Left colon (tissue), 2 donors: ENCODE results near the gene ABCG4. TPM values are rescaled to one million over a fixed set of nuclear protein-coding genes. Genes with fewer than 3 reads are reported as not detected.
"Not testable (repeated sequence)": the region's sequence is repeated elsewhere in the genome, so short reads cannot be mapped to it uniquely, and the experiment has no call there.

Source experiments
- ATAC-seq: fragments of 200-7000 bp; cut with Tn5 transposase; one replicate; pipeline ENCODE4 v1.9.1; 2020; ENCODE audit warnings: mild to moderate bottlenecking, moderate library complexity
- DNase-seq, 2 donors: peaks; one replicate each; pipeline ENCODE4 v3.0.0-alpha.2; 2020
- intact Hi-C, 2 donors: fragments of 100-400 bp; cut with DNase I in 1 of 2; cut with micrococcal nuclease in 1 of 2; formaldehyde crosslinking; loops; one replicate each; pipeline versions ENCODE4 v1.11.2 to v1.14.0; 2022; cut with DNase I, micrococcal nuclease
- total RNA-seq, 2 donors: library from RNA; stranded (reverse); fragmentation: NEBNext Ultra II Directional; extraction: Animal tissue kit (Norgen Biotek cat#: 25700); gene quantifications; one replicate each; pipeline ENCODE4 v1.2.1, GENCODE V29; 2021
- donor health status: DM: no; HTN: no; CAD: no.
- donor health status: DM: yes; HTN: yes; CAD: no.

Gene ABCG4
- total RNA-seq, 2 donors from 2014 or later = not detected

DNA sequence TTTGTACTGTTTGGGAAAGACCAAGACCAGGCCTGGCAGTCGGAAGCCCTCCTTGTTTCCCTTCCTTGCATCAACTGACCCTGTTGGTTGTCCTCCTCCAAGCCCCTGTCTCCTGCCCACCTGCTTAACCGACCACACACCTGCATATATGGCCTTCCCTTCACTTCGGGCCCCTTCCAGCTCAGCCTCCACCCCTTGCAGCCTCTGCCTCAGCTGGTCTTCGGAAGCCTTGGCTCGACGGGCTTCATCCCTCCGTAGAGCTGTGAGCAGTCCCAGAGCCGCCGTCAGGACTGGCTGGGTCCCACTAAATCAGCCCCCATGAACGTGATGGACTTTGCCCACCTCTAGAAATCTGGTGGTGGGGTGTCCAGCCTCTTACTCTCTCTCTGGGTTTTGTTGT, 44.8 kb downstream of the ABCG4 start:
- DNase-seq = no peak
- ATAC-seq = no peak
- intact Hi-C loops = loop anchor here in 1 of 2 donors (10.0 kb wide), 1 partner anchor 49 kb away; the partner anchor contains the start of gene ABCG4

- no peak for ATAC-seq
Measured at GRCh38 chr11:119194811-119195440, 46.1 kb downstream of the ABCG4 start.

DNA sequence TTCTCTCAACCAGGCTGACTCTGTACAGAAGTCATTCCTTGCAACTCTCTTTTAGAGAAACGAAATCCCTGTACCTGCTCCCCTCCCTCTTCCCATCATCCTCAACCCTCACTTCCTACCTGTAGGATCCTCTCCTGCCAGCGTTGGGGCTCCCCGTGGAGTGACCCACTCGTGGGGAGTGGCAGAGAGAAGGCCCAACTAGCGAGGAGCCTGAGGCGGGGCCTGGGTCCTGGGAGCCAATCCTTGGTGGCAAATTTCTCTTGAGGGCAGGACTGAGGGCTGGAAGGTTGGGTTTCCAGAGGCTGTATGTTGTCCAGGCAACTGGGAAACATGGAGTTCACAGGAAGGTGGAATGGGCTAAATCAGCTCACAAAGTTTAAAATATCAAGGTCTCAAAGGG, 46.8 kb downstream of the ABCG4 start:
- DNase-seq (peak; percentile 58 to 67), ATAC-seq (peak; percentile 81)
- intact Hi-C loops = loop anchor here in 1 of 2 donors (10.0 kb wide), 1 partner anchor 51 kb away; the partner anchor contains the start of gene ABCG4

More at GRCh38 chr11:119194811-119195440, 46.1 kb downstream of the ABCG4 start:
- no peak for DNase-seq
- intact Hi-C loops = loop anchor here in 1 of 2 donors (10.0 kb wide), 1 partner anchor 50 kb away; the partner anchor contains the start of gene ABCG4

DNA sequence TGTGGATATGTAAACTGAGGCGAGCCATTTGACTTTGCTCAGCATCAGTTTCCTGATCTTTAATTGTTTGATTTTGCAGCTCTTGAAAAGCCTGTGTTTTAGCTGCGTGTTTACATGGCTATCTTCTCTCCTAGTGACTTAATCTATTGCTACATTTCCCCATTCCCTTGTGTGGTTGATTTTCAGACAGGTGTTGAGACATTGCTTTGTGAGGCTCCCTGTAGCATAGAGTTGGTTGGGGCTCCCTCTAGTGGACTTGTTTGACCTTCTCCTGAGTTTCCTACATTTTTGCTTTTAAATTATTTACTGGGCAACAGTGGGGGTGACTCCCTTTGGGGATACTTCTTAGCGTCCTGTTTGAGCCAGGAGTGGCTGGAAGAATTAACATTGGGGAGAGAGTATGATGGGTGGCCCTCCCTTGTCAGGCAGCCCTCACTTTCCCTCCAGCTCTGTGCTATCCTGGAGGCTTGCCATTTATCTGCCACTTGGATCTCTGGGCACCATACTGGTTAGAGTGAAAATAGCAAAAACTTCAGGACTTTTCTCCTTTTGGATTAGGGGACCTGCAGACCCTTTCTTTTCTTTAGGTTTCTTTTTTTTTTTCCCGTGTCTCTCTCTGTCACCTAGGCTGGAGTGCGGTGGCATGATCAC, 48.1 kb downstream of the ABCG4 start:
- peak; percentile 85 for ATAC-seq
- DNase-seq = peak in 1 of 2 donors; percentile 73
- intact Hi-C loops = loop anchor here in 1 of 2 donors (10.0 kb wide), 1 partner anchor 52 kb away; the partner anchor contains the start of gene ABCG4

DNA sequence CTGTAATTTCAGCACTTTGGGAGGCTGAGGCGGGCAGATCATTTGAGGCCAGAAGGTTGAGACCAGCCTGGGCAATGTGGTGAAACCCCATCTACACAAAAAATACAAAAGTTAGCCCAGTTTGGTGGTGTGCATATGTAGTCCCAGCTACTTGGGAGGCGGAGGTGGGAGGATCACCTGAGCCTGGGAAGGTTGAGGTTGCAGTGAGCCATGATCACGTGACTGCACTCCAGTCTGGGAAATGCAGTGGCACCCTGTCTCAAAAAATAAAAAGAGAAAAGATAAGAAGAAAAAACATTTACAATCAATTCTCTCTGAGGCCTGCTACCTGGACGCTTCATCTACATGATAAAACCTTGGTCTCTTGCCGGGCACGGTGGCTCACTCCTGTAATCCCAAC, 50.1 kb downstream of the ABCG4 start:
- DNase-seq (no peak), ATAC-seq (no peak)
- intact Hi-C loops = loop anchor here in 1 of 2 donors (10.0 kb wide), 1 partner anchor 54 kb away; the partner anchor contains the start of gene ABCG4

GRCh38 chr11:119201236-119201635, 52.4 kb downstream of the ABCG4 start:
- ATAC-seq, DNase-seq, intact Hi-C loops: not testable (repeated sequence)

DNA sequence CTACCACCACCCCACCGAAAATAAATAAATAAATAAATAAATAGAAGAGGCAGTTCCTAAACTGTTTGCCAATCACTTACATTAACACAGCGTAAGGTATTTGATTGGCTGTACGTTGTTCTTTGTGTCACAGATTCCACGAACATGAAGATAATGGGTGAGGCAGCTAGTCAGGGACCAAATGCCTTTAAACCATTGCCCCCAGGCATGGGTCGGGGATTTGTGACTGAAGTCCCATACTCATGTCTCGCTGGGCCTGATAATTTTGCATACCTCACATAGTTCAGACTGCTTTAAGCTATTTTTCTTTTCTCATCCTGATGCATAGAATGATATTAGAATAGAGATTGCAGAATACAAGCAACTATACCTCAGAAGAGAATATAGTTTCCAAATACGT, 53.7 kb downstream of the ABCG4 start:
- DNase-seq (no peak), ATAC-seq (no peak)
- intact Hi-C loops = no loop called here

DNA sequence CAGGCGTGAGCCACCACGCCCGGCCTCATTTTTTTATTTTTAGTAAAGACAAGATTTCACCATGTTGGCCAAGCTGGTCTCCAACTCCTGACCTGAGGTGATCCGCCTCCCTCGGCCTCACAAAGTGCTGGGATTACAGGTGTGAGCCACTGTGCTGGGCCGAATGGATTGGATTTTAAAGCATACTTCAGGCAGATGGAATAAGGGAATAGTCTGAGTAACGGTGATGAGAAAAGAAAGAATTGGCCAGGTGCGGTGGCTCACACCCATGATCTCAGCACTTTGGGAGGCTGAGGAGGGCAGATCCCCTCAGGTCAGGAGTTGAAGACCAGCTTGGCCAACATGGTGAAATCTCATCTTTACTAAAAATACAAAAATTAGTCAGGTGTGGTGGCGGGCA, 55.2 kb downstream of the ABCG4 start:
- ATAC-seq = no peak
- DNase-seq = no peak
- intact Hi-C loops = no loop called here

DNA sequence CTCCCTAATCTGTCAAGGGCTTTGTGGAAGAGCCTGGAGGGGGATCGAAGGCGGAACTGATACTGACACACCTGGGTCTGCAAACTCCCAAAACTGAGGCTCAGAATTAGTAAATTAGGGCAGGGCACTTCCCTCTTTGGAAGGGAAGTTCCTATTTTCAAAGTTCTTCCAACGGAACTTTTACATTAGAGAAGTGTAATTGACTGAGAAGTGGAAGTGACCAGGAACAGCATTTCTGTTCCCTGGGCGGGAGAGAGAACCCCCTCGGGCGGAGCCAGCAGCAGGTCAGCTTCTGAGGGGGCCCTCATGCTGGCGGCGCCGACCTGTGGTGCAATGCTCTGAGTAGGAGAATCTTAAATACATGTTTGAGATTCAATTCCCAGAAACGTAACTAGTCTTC, 56.2 kb downstream of the ABCG4 start:
- no peak for ATAC-seq

DNA sequence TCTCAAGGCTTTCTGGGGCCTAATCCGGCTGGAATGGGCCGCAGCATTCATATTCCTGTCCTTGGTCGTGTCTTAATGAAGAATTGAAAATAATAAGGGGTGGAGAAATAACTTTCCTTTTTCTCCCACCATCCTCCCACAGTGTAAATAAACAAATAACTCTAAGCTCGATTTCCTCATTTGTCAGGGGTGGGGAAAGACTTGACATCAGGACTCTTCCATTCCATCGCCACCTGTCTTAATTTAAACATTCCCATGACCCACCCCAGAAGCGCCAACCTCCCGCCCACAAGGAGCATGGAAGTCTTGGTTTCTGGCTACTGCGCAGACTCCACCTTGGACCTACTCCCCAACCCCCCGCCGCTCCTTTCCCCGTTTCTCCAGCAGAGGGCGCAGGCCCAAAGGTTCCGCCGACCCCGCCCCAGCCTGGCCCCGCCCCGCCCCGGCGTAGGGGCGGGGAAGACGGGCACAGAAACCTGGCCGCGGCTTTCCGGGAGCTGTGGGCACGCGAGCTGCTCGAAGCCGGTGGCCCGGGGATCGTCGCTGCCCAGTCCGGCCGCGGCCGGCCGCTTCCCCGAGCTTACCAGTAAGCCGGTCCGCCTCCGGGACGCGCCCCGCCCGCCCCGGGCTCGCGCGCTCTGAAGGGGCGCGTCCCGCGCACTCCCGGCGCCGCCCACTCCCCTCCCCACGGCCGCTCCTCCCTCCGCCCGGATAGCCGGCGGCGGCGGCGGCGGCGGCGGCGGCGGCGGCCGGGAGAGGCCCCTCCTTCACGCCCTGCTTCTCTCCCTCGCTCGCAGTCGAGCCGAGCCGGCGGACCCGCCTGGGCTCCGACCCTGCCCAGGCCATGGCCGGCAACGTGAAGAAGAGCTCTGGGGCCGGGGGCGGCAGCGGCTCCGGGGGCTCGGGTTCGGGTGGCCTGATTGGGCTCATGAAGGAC, 57.0 kb downstream of the ABCG4 start, which contains the start of gene CBL:
CBL (plus strand) TSS at position 766 of the 937 bp plus-strand sequence; CDS start at position 845, 79 bp downstream.
- intact Hi-C loops = loop anchor here in 1 of 2 donors (5.0 kb wide), 1 partner anchor 116 kb away; no protein-coding TSS in a partner anchor
- ATAC-seq = peak; percentile 91
- DNase-seq = peak; percentile 93 to 98

More for the DNA sequence above, 56.2 kb downstream of the ABCG4 start:
- peak in 1 of 2 donors; percentile 29 for DNase-seq
- intact Hi-C loops = loop anchor here in 1 of 2 donors (5.0 kb wide), 1 partner anchor 117 kb away; no protein-coding TSS in a partner anchor

DNA sequence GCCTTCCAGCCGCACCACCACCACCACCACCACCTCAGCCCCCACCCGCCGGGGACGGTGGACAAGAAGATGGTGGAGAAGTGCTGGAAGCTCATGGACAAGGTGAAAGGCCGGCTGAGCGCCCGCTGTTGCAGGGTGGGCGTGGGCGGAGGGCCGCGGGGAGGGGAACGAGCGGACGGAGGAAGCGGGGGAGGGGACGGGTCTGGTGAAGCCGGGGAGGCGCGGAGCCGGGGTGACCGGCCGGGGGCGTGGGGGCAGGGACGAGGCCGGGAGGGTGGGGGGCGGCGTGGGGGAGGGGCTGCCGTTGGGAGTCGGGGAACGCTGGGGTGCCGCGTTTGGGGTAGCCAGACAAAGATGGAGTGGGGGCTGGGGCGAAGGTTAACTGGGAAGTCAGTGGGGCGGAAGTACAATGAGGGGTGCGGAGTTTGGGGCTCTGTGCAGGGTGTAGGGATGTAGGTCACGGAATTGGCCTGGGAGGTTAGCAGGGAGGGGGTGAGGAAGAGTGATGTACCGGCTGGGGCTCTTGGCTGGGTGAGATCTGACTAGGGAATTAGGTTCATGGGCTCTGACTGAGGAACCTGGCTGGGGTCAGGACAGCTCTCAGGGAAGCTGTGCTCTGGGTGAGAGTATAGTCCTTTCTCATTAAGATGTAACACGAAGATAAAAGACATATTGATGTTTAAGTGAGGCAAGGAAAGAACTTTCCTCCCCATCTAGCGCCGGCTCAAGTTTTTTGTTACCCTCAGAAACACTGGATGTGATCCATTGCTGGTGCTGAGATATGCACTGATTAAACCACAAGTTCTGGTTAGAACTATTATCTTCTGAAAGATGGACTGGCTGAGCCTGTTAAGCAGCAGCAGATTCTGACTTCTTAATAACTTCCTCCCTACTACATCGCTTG, 57.9 kb downstream of the ABCG4 start:
- peak; percentile 58 to 72 for DNase-seq
- peak; percentile 33 for ATAC-seq
- intact Hi-C loops = loop anchor here in 1 of 2 donors (5.0 kb wide), 1 partner anchor 116 kb away; no protein-coding TSS in a partner anchor

GRCh38 chr11:119207415-119207960, 58.6 kb downstream of the ABCG4 start:
- intact Hi-C loops = loop anchor here in 1 of 2 donors (5.0 kb wide), 1 partner anchor 115 kb away; no protein-coding TSS in a partner anchor
- ATAC-seq (no peak), DNase-seq (no peak)

GRCh38 chr11:119209186-119209585, 60.3 kb downstream of the ABCG4 start:
- intact Hi-C loops = loop anchor here in 1 of 2 donors (5.0 kb wide), 1 partner anchor 113 kb away; no protein-coding TSS in a partner anchor
- no peak for DNase-seq
- no peak for ATAC-seq

- ATAC-seq (no peak), DNase-seq (no peak)
- intact Hi-C loops = no loop called here
Measured at GRCh38 chr11:119210050-119210449, 61.2 kb downstream of the ABCG4 start.
